Epithelial cell of proximal tubule (primary cell): Measurements from ENCODE around the gene KCNG2. TPM values are rescaled to one million over a fixed set of nuclear protein-coding genes. Genes with fewer than 3 reads are reported as not detected.

Source experiments
- DNase-seq: peaks from one replicate; pipeline ENCODE4 v3.0.0-alpha.2; 2011; ENCODE audit warnings: low read depth
- H3K4me3 ChIP-seq: 2 replicates; pipeline ENCODE4 v1.5.1; 2011; ENCODE audit warnings: low read depth, mild to moderate bottlenecking, low read length
- total RNA-seq: library from RNA; depleted of rRNA; stranded (reverse); fragments of >200 nt; gene quantifications from 2 replicates; pipeline ENCODE4 v1.2.3, GENCODE V29; 2015
- TF ChIP-seq, protein P1 (sequence below): conservative IDR thresholded peaks from 2 replicates; pipeline ENCODE4 v1.5.1; 2012; ENCODE audit warnings: low read depth, mild to moderate bottlenecking, low read length

KCNG2 gene
- total RNA-seq, 1 donor from 2014 or later, result not detected

DNA sequence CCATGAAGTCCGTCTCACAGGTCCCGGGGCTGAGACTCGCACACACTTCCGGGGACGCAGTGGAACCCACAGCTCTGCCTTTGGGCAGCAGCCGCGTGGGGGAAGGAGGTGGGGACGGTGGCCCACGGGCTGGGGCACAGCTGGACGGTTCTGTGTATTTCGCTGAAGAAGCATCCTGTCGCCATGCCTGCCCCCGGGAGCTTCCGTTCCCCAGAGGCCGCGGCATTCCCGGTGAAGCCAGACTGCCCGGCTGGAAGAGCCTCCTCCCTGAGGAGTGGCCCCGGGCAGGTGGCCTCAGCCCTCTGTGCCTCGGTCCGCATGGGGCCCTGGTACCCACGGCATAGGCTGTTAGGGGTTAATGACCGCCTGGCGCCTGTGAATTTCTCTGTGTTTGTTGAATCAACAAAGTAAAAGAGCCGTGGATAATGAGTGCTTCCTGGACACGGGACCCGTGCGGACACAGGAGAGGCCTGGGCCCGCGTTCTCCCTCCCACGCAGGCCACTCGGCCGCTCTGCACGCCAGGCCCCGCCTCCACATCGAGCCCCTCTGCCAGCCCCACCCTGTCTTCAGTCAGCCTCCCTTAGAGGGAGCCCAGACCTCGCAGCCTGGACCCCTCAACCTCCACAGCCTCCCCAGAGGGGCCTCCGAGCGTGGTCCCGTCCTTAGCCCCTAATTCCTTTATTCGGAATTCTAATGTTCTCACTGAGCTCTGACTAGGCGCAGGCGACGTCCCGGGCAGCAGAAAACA lies 51.0 kb downstream of the KCNG2 start:
- no peak overlapping the region for H3K4me3 ChIP-seq
- DNase-seq, result no peak
- TF ChIP-seq, protein P1, sequence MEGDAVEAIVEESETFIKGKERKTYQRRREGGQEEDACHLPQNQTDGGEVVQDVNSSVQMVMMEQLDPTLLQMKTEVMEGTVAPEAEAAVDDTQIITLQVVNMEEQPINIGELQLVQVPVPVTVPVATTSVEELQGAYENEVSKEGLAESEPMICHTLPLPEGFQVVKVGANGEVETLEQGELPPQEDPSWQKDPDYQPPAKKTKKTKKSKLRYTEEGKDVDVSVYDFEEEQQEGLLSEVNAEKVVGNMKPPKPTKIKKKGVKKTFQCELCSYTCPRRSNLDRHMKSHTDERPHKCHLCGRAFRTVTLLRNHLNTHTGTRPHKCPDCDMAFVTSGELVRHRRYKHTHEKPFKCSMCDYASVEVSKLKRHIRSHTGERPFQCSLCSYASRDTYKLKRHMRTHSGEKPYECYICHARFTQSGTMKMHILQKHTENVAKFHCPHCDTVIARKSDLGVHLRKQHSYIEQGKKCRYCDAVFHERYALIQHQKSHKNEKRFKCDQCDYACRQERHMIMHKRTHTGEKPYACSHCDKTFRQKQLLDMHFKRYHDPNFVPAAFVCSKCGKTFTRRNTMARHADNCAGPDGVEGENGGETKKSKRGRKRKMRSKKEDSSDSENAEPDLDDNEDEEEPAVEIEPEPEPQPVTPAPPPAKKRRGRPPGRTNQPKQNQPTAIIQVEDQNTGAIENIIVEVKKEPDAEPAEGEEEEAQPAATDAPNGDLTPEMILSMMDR, result no peak

GRCh38 chr18:79849328-79850207 lies 51.8 kb downstream of the KCNG2 start:
- no peak overlapping the region for H3K4me3 ChIP-seq
- TF ChIP-seq, protein P1, result no peak
- no peak for DNase-seq

- TF ChIP-seq, protein P1, result no peak
- H3K4me3 ChIP-seq, result no peak overlapping the region
- no peak for DNase-seq
Measured at GRCh38 chr18:79850731-79851130, 53.0 kb downstream of the KCNG2 start.

DNA sequence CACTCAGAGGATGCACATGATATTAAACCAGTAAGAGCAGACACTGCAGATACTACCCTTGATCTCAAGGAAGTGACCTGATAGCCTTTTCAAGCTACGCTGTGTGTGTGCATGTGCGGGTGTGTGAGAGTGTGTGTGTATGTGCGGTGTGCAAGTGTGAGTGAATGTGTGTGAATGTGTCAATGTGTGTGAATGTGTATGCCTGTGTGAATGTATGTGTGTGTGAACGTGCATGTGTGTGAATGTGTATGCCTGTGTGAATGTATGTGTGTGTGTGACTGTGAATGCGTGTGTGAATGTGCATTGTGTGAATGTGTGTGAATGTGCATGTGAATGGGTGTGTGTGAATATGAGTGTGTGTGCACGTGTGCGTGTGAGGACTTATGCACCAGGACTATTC lies 53.8 kb downstream of the KCNG2 start:
- TF ChIP-seq, protein P1, result no peak
- DNase-seq, result no peak
- H3K4me3 ChIP-seq, result no peak overlapping the region

GRCh38 chr18:79851950-79852349 lies 54.2 kb downstream of the KCNG2 start:
- TF ChIP-seq, protein P1, result no peak
- no peak for DNase-seq
- H3K4me3 ChIP-seq, result no peak overlapping the region

DNA sequence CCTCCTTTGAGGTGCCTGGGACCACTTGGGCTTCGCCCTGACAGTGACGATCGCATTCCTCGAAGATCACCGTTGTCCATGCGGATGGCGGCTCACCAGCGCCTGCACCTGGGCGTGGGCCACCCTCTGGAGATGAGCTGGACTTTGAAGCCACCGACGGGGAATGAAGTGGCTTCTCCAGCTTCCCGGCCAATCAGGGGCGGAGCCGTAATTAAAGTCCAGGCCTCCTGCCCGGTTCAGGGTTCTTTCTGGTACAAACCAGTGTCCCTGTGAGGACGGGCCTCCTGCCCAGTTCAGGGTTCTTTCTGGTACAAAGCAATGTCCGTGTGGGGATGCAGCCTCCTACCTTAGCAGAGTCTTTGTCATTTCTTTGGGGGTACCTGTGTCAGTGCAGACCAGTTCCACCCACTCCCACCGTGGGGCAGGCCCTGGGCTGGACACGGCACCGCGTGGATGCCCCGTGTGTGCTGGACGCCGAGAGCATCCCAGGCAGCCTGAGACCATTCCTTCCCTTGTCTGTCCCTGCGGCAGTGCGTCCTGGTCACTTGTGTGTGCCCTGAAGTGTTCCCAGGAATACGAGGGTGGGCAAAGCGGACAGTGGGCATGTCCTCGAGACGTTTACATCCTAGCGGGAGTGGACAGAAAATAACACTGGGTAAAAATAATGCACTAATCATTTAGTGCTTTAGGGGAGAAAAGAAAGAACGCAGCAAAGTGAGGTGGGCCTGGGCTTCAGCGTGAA lies 55.0 kb downstream of the KCNG2 start:
- H3K4me3 ChIP-seq, result no peak overlapping the region
- TF ChIP-seq, protein P1, result no peak
- DNase-seq, result no peak
